ENCODE data around the gene TNIP1. TPM values are rescaled to one million over a fixed set of nuclear protein-coding genes. Genes with fewer than 3 reads are reported as not detected.

Gene TNIP1
- total RNA-seq, 1 experiment from 2014 or later, result 65.7 TPM

DNA sequence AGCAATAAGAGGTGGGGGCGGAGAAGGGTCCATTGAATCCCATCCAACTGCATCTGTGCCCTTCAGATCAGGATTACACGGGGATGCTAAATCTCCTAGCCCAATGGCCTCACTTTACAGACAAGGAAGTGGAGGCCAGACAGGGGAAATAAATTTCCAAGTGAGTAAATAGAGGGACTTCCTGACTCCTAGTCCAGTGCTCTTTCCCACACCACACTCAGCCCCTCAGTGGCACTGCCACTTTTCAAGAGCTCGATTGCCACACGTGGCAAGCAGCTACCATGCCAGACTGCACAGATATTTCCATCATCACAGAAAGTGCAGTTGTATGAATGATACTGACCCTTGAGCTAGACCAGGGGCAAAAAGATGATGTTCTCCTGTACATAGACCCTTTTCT is 8.2 kb upstream of the TNIP1 start:
- H3K4me3 ChIP-seq (ENCODE audit: low read depth, low read length), result no peak overlapping the region
- H3K9me3 ChIP-seq, result no peaks in the 10 kb centered on the region
- Mint-ChIP-seq H3K4me3 (ENCODE audit: unreplicated experiment) (no peak overlapping the region), H3K36me3 (ENCODE audit: insufficient read depth, unreplicated experiment) (peaks cover 7% of the 10 kb centered on the region), H3K4me1 (ENCODE audit: low read depth, unreplicated experiment) (peaks cover 15% of the 10 kb centered on the region), H3K27ac (ENCODE audit: unreplicated experiment) (no peak overlapping the region), H3K27me3 (ENCODE audit: insufficient read depth, unreplicated experiment) (no peaks in the 10 kb centered on the region), H3K9me3 (ENCODE audit: unreplicated experiment) (no peaks in the 10 kb centered on the region)
- no TSS peak for BruUV-seq (replicated peaks)
- H3K27me3 ChIP-seq (replicated peaks; ENCODE audit: control insufficient read depth, insufficient read depth, low read length), result no peaks in the 10 kb centered on the region
- intact Hi-C loops (cut with micrococcal nuclease; ENCODE audit: unreplicated experiment), result no loop called here
- peaks cover 18% of the 10 kb centered on the region for H3K4me1 ChIP-seq
- no peaks in the 10 kb centered on the region for H3K36me3 ChIP-seq (ENCODE audit: control insufficient read depth, insufficient read depth, low read length)
- ChIA-PET CTCF (no interaction called here), POLR2A (no interaction called here)
- no peak for DNase-seq
- TF ChIP-seq, protein P1, sequence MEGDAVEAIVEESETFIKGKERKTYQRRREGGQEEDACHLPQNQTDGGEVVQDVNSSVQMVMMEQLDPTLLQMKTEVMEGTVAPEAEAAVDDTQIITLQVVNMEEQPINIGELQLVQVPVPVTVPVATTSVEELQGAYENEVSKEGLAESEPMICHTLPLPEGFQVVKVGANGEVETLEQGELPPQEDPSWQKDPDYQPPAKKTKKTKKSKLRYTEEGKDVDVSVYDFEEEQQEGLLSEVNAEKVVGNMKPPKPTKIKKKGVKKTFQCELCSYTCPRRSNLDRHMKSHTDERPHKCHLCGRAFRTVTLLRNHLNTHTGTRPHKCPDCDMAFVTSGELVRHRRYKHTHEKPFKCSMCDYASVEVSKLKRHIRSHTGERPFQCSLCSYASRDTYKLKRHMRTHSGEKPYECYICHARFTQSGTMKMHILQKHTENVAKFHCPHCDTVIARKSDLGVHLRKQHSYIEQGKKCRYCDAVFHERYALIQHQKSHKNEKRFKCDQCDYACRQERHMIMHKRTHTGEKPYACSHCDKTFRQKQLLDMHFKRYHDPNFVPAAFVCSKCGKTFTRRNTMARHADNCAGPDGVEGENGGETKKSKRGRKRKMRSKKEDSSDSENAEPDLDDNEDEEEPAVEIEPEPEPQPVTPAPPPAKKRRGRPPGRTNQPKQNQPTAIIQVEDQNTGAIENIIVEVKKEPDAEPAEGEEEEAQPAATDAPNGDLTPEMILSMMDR (IDR thresholded peaks at IDR 0.05; ENCODE audit: insufficient read depth in 1 of 2, low read depth in 1 of 2, low read length in 1 of 2, severe bottlenecking in 1 of 2, unreplicated experiment in 1 of 2), result no peak

DNA sequence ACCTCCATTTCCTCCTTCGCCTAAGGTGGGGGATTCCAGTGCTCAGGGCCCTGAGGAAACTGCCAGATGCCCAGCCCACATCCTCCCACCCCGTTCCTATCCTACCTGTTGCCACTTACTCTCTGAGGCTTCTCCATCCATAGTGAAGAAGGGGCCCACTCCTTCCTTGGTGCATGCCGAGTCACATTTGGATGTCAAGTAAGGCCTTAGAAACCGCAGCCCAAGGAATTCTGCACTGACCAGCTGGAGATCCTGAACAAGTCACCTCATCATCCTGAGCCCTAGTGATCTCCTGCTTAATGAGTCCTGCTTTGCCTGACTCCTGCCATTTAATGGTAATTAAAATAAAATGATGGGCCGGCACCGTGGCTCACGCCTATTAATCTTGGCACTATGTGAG is 6.7 kb upstream of the TNIP1 start:
- intact Hi-C loops (cut with micrococcal nuclease; ENCODE audit: unreplicated experiment), result no loop called here
- no peaks in the 10 kb centered on the region for H3K9me3 Mint-ChIP-seq (ENCODE audit: unreplicated experiment)
- H3K36me3 ChIP-seq (ENCODE audit: control insufficient read depth, insufficient read depth, low read length), result no peaks in the 10 kb centered on the region

DNA sequence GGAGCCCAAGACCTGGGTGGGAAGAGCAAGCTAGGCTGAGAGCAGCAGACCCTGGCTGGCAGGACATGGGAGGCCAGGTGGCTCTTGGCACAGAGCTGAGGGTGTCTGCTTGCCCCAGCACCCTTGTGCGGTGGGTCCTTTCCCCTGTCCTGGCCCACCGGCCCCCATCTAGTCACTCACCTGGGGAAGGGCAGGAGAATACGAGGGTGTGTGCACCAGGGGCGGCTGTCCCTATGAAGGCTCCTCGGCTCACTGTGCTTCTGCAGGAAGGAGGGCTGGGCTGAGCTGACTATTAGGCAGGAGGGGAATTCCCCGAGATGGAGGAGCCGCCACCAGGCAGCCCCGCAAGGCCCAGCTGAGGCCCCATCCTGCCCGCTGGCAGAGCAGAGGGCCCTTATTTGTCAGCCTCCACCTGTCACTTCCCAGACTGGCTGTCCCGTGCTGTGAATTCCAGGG is 6.1 kb upstream of the TNIP1 start:
- CTCF ChIA-PET, result interaction anchor here (0.6 kb wide), 1 partner anchor 10 kb away, joined by 4 read pairs; no protein-coding TSS in a partner anchor

More for the DNA sequence above, 6.7 kb upstream of the TNIP1 start:
- Histone ChIP-seq H3K27me3 (replicated peaks; ENCODE audit: control insufficient read depth, insufficient read depth, low read length) (no peaks in the 10 kb centered on the region), H3K4me1 (peaks cover 8% of the 10 kb centered on the region; the same call in 1 of the 2 replicates), H3K4me3 (ENCODE audit: low read depth, low read length) (no peak overlapping the region), H3K9me3 (no peaks in the 10 kb centered on the region)
- H3K27ac Mint-ChIP-seq (ENCODE audit: unreplicated experiment), result no peak overlapping the region
- no peak for DNase-seq
- no TSS peak for BruUV-seq (replicated peaks)
- ChIA-PET CTCF (no interaction called here), POLR2A (no interaction called here)
- no peaks in the 10 kb centered on the region for H3K27me3 Mint-ChIP-seq (ENCODE audit: insufficient read depth, unreplicated experiment)
- peaks cover 7% of the 10 kb centered on the region for H3K36me3 Mint-ChIP-seq (ENCODE audit: insufficient read depth, unreplicated experiment)
- TF ChIP-seq, protein P1 (IDR thresholded peaks at IDR 0.05; ENCODE audit: insufficient read depth in 1 of 2, low read depth in 1 of 2, low read length in 1 of 2, severe bottlenecking in 1 of 2, unreplicated experiment in 1 of 2), result no peak
- H3K4me1 Mint-ChIP-seq (ENCODE audit: low read depth, unreplicated experiment), result peaks cover 10% of the 10 kb centered on the region
- H3K4me3 Mint-ChIP-seq (ENCODE audit: unreplicated experiment), result no peak overlapping the region

More for the DNA sequence above, 6.1 kb upstream of the TNIP1 start:
- no peak overlapping the region for H3K27ac Mint-ChIP-seq (ENCODE audit: unreplicated experiment)
- H3K27me3 Mint-ChIP-seq (ENCODE audit: insufficient read depth, unreplicated experiment), result no peaks in the 10 kb centered on the region
- no peak overlapping the region for H3K4me3 Mint-ChIP-seq (ENCODE audit: unreplicated experiment)
- DNase-seq, result no peak
- Histone ChIP-seq H3K27me3 (replicated peaks; ENCODE audit: control insufficient read depth, insufficient read depth, low read length) (no peaks in the 10 kb centered on the region), H3K4me1 (peaks cover 10% of the 10 kb centered on the region; the same call in 1 of the 2 replicates), H3K36me3 (ENCODE audit: control insufficient read depth, insufficient read depth, low read length) (no peaks in the 10 kb centered on the region), H3K4me3 (ENCODE audit: low read depth, low read length) (no peak overlapping the region), H3K9me3 (no peaks in the 10 kb centered on the region)
- peaks cover 15% of the 10 kb centered on the region for H3K4me1 Mint-ChIP-seq (ENCODE audit: low read depth, unreplicated experiment)
- H3K36me3 Mint-ChIP-seq (ENCODE audit: insufficient read depth, unreplicated experiment), result peaks cover 5% of the 10 kb centered on the region
- TF ChIP-seq, protein P1 (IDR thresholded peaks at IDR 0.05; ENCODE audit: insufficient read depth in 1 of 2, low read depth in 1 of 2, low read length in 1 of 2, severe bottlenecking in 1 of 2, unreplicated experiment in 1 of 2), result no peak
- POLR2A ChIA-PET, result no interaction called here
- BruUV-seq (replicated peaks), result no TSS peak
- intact Hi-C loops (cut with micrococcal nuclease; ENCODE audit: unreplicated experiment), result no loop called here
- H3K9me3 Mint-ChIP-seq (ENCODE audit: unreplicated experiment), result no peaks in the 10 kb centered on the region

All from Caco-2 (cell line).